Activated CD8-positive, alpha-beta memory T cell treated with anti-CD3 and anti-CD28 coated beads, Interleukin-2, amount 50 U/mL, for 24 hours (primary cell): ENCODE measurements around the gene NKX2-8.

Source experiments
- DNase-seq: peaks from one replicate; pipeline ENCODE4 v3.0.0-alpha.2; 2020; ENCODE audit errors: extremely low read depth

The NKX2-8 gene

DNA sequence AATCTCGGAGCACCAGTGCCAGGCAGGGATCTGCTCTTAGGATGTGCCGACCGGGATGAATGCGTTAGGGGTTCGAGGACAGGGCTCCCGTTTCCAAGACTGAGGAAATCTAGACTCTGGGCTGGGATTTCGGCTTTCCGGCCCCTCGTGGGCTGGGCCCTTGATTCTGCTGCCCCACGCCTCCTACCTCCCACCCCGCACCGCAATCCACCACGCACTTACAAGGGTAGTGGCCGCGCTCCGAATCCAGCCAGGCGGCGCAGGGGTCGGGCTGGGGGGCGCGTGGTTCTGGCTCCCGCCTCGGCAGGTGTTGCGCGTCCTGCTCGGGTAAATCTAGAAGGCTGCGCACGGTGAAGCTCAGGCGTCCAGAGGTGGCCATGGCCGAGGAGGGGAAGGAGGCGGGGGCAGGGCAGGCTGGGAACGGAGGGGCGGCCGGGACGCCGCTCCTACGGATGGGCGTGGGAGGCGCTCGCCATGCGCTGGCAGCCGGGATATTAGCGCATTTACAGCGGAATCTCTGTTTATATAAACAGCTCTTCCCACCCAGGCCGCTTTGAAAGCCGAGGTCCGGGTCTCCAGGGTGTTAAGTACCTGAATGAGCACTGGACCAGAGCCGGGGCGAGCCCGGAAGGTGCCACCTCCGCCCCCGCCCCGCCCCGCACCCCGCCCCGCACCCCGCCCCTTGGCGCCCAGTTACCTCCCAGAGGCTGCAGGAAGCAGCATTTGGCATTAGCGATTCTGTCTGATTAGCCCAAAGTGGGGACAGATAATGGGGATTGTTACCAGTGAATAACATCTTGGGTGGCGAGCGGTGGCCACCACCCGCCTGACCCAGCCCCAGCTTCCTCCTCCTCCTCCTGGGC lies at the start of gene NKX2-8:
Gene NKX2-8 (minus strand): TSS at position 604 of the 863 bp plus-strand sequence. CDS start 225 bp downstream, at position 379.
- DNase-seq, result no peak

DNA sequence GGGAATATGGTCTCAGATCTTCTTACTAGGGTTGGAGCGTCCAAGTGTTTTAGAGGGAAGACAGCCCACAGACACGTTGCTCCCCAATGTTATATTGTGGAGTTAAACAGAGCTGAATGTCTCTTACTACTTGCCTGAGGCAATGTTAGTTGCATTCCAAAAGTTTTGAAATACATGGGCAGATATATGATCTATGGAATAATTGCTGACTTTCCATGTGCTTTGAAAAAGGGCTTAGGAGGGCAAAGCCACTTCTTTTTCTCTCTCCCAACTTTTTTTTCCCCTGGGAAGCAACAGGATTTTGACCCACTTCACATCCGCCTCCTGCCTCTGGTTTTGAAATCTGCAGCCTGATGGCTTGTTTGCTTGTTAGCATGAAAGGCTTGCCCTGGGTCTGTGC lies 45.6 kb upstream of the NKX2-8 start:
- no peak for DNase-seq

DNA sequence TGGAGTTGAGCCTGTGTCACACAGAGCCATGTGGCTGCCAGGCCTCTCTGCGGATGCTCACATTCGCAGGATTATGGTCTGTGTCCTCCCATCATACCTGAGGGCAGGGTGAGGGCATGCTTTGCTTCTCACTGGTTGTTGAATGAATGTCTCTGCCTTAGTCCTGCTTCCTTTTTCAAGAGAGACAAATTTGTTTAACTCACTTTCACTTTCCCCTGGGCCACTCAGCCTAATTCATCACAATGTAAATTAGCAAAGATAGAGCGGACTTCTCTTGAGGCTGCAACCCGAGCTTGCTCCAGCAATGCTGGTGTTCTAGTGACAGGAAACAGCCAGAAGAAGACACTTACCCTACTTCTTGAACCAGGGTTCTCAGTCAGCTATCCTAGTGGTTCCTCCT lies 43.7 kb upstream of the NKX2-8 start:
- DNase-seq, result no peak

DNA sequence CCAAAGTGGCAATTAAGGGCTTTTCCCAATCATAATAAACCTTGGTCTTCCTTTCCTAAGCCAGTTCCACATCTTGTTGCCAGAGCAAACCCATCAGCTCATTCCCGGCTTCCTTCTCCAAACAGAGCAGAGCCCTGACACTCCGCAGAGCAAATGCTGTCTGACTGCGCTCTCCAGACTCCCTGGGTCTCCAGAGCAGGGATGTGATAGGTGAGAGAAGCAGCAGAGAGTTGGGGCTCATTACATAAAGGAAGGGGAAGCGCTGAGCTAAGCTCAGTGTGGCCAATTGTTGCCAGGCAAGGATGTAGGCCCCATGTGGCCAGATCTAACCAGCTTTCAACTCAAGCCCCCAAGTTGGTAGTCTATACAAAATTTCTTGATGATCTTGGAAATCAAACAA lies 43.0 kb upstream of the NKX2-8 start:
- DNase-seq, result no peak

- no peak for DNase-seq
These were observed 42.6 kb upstream of the NKX2-8 start for GRCh38 chr14:36625014-36625413.

DNA sequence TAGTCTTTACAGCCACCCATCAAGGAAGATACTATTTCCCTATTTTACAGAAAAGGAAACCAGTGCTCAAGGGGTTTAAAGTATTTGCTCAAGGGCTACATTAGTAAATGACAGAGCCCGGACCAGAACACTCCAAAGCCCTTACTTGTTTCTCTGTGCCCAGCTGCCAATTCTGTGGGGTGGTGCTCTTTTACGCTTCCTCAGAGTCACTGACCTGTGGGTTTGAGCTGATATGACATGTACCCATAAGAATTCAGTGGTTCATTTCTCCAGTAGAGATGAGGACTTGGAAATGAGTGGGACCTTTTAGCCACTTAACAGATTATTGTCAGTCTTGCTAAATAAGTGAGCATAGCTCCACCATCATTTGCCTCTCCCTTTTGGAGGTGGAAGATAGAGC lies 37.4 kb upstream of the NKX2-8 start:
- DNase-seq, result no peak

- DNase-seq, result no peak
These were observed 36.7 kb upstream of the NKX2-8 start for GRCh38 chr14:36619131-36619530.

DNA sequence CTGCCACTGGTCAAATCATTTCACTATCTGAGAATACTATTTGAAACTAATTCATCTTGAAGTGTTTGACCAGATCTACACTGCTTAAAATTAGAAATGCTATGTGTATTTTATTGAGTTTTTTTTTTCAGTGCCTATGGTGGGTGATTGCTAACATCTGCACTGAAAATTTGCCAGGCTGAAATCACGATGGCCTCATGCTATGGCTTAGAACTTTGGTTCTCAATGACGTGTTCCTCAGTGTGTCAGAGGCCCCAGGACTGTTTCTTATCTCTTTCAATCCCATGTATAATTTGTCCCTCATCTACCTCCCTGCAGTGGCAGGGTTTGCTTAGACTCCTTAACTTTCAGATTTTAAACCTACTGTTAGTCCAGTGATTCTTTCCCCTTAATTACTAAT lies 36.2 kb upstream of the NKX2-8 start:
- no peak for DNase-seq

- DNase-seq, result no peak
These were observed 35.4 kb upstream of the NKX2-8 start for GRCh38 chr14:36617824-36618223.

DNA sequence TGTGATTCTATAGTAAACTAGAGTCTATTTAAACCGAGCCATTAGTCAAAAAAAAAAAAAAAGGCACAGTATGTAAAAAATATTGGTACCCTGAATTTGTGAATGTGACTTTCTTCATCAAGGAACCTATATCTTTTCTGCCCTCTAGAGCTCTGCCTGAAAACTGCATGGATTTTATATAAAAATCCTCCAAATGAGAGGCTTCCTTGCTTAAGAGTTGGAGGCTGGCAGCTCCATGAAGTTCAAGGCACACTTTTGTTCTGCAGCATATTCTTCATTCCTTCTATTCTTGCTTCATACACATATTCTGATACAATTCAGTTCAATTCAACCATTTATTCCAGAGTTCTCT lies 23.1 kb upstream of the NKX2-8 start:
- DNase-seq, result no peak

DNA sequence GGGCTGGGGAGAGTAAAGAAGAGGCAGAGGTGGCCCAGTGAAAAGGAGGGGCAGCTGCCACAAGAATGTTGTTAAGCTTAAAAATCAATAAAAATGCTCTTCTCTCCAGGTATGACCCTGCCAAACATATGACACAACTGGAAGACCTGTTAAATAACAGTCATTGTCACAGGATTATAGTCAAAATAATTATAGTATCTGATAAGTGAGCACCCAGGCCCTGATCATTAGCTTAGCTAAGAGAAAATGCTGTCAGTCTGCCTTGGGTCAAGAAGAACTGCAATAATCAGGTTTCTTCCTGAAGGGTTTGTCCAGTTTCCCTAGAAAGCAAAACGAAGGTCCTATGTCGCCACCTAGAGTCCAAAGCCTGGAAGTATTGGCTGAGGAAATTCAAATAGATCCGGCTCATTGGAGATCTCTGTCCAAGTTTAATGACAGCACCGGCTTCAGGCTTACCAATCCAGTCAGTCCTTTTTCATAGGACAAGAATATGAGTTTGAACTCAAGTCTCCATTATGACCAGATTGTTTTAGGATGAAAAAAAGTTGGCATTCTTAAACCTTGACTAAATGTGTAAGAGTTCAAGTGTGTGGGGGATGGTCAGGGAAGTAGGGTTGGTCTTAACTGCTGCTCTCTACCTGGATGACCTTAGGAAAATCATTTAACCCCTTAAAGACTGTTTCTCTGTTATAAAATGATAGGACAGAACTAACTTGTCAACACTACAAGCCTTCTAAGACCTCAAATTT lies 22.5 kb upstream of the NKX2-8 start:
- DNase-seq, result no peak

DNA sequence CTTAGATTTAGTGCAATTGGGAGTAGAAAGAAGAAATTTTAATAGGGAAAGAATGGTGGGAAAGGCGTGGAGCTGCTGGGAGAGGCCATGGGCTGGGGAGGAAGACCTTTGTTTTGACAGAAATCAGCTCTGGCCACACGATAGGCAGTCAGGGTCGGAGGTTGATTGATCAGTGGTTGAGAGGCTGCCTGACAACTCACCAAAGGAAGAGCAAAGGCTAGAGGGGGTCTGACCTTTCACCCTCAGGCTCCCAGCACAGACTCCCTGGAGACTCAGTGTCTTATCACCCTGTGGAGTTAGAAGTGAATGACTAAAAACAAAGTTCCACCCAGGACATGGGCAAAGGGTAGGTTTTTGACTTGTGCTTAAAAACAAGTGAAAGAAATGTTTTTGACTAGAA lies 18.0 kb upstream of the NKX2-8 start:
- no peak for DNase-seq

DNA sequence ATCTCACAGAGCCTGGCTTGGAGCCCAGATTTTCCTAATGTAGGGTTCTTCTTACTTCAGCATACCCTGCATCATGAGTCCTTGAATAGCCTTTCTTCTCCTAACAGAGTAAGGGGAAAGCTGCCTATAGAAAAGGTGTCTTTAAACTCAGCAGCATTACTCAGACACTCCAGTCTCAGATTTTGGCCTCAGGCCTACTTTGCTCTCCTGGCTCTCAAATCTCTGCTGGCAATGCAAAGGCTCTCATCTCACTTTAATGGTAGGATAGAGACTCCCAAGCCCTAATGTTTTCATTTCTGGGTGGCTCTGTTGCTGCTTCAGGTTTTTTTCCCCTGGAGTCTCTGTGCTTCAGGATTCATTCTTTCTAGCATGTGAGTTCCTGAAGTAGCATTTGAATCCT lies 9.1 kb upstream of the NKX2-8 start:
- no peak for DNase-seq

- no peak for DNase-seq
These were observed 6.4 kb upstream of the NKX2-8 start for GRCh38 chr14:36588788-36589187.

- DNase-seq, result no peak
These were observed 5.7 kb upstream of the NKX2-8 start for GRCh38 chr14:36588119-36588518.

GRCh38 chr14:36585100-36585499 lies 2.7 kb upstream of the NKX2-8 start:
- DNase-seq, result no peak

- DNase-seq, result no peak
These were observed 1.7 kb upstream of the NKX2-8 start for GRCh38 chr14:36583893-36584811.

DNA sequence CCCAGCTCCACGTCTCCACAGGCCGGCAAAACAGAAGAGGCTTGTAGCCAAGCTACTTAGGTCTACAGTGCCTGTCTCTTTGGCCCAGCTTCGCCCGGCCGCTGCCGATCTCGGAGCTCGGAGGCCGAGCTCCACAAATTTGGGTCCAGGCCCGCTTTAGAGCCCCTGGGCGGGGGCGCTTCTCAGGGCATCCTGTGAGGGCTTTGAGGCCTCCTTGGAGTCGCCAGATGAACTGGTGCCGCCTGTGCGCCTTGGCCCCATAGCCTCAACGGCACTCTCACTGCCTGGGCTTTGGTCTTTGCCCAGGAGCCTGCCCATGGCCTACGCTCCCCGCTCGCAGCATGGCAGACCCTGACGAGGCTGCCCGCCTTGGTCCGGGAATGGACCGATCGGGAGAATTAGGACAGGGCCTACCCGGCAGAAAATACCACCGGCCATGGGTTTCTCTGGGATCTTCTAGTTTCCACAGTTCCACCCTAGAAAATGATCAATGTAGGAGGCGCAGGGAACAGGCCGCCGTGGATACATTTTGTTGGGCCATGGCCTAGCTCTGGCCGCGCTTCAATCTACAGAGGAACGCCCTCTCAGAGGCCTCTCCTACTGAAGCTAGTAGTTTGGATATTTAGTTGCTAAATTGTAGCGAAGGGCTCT lies 953 bp upstream of the NKX2-8 start:
- DNase-seq, result no peak

GRCh38 chr14:36582874-36583241 lies 444 bp upstream of the NKX2-8 start:
- no peak for DNase-seq

- no peak for DNase-seq
These were observed 1.3 kb downstream of the NKX2-8 start for GRCh38 chr14:36580856-36581831.
